Measurements from ENCODE around the gene FANCI. TPM values are rescaled to one million over a fixed set of nuclear protein-coding genes. Genes with fewer than 3 reads are reported as not detected.

The FANCI gene
- total RNA-seq, 3 donors from 2014 or later = 7.6 to 9.9 (median 7.9) TPM

GRCh38 chr15:89321521-89322410 is 78.0 kb downstream of the FANCI start:
- Histone ChIP-seq H3K4me1 (no peaks in the 10 kb centered on the region), H3K9me3 (no peaks in the 10 kb centered on the region), H3K36me3 (peaks cover 26% of the 10 kb centered on the region), H3K4me3 (no peak overlapping the region), H3K27me3 (no peaks in the 10 kb centered on the region), H3K27ac (no peak overlapping the region)
- TF ChIP-seq POLR2A (IDR thresholded peaks at IDR 0.05) = no peak
- no peak for TF ChIP-seq CTCF (IDR thresholded peaks at IDR 0.05)
- TF ChIP-seq POLR2AphosphoS5 (IDR thresholded peaks at IDR 0.05) = no peak
- intact Hi-C loops (cut with DNase I; ENCODE audit: low total_unique reads) = no loop called here
- DNase-seq (ENCODE audit: low spot score in 2 of 2) = no peak

GRCh38 chr15:89322822-89323221 is 79.0 kb downstream of the FANCI start:
- TF ChIP-seq POLR2AphosphoS5 (IDR thresholded peaks at IDR 0.05) (no peak), CTCF (IDR thresholded peaks at IDR 0.05) (no peak), POLR2A (IDR thresholded peaks at IDR 0.05) (no peak)
- no peaks in the 10 kb centered on the region for H3K9me3 ChIP-seq
- intact Hi-C loops (cut with DNase I; ENCODE audit: low total_unique reads) = no loop called here

DNA sequence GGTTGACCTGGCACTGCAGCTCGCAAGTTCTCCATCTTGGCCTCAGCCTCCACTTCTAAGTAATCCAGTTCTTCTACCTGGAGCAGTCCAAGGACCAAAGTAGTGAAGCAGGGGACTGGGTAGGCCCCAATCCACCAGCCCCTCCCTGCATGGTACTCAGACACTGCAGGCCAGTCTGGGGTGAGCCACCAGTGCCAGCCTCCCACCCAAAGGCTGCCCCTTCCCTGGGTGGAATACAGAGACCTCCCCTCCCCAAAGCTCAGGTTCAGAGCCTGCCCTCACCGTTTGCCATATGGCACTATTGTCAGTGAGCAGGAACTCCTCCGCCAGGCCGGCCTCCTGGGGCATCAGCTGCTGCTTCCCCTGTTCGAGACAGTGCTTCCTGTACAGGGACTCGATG is 80.0 kb downstream of the FANCI start:
- intact Hi-C loops (cut with DNase I; ENCODE audit: low total_unique reads) = no loop called here
- no peak for DNase-seq (ENCODE audit: low spot score in 2 of 2)
- no peak overlapping the region for H3K4me3 ChIP-seq
- H3K36me3 ChIP-seq = peaks cover 9% of the 10 kb centered on the region
- H3K27ac ChIP-seq = no peak overlapping the region
- TF ChIP-seq POLR2AphosphoS5 (IDR thresholded peaks at IDR 0.05) (no peak), POLR2A (IDR thresholded peaks at IDR 0.05) (no peak), CTCF (IDR thresholded peaks at IDR 0.05) (no peak)
- H3K27me3 ChIP-seq = no peaks in the 10 kb centered on the region
- no peaks in the 10 kb centered on the region for H3K9me3 ChIP-seq
- no peaks in the 10 kb centered on the region for H3K4me1 ChIP-seq

More at GRCh38 chr15:89322822-89323221, 79.0 kb downstream of the FANCI start:
- Histone ChIP-seq H3K36me3 (peaks cover 18% of the 10 kb centered on the region), H3K4me1 (no peaks in the 10 kb centered on the region), H3K4me3 (no peak overlapping the region), H3K27me3 (no peaks in the 10 kb centered on the region), H3K27ac (no peak overlapping the region)
- DNase-seq (ENCODE audit: low spot score in 2 of 2) = no peak

DNA sequence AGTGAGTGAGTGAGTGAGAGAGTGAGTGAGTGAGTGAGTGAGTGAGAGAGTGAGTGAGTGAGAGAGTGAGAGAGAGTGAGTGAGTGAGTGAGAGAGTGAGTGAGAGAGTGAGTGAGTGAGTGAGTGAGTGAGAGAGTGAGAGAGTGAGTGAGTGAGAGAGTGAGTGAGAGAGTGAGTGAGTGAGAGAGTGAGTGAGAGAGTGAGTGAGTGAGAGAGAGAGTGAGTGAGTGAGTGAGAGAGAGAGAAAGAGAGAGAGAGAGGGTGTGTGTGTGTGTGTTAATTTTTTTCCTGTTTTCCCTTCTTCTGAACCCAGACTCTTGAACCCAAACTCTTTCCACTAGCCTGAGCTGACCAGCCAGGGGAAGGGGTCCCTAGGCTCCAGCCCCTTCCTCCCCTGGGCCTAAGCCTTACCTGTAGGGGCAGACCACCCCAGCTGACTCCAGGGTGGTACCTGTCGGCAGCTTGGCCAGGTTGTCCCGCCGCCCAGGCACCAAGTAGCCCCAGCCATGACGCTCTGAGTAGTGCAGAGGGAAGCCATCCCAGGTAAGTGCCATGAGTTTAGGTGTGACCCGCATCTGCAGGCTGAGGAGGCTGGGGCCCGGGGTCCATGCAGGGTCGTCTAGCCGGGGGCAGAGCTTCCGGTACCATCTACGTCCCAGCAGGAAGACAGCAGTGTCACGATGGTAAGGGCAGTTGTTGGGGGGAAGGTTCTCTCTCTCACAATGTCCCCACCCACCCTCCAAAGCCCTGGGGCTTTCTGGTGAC is 81.4 kb downstream of the FANCI start:
- H3K36me3 ChIP-seq = peaks cover 10% of the 10 kb centered on the region
- H3K4me1 ChIP-seq = no peaks in the 10 kb centered on the region
- TF ChIP-seq CTCF (IDR thresholded peaks at IDR 0.05) (no peak), POLR2AphosphoS5 (IDR thresholded peaks at IDR 0.05) (no peak), POLR2A (IDR thresholded peaks at IDR 0.05) (no peak)
- DNase-seq (ENCODE audit: low spot score in 2 of 2) = no peak
- H3K4me3 ChIP-seq = no peak overlapping the region
- intact Hi-C loops (cut with DNase I; ENCODE audit: low total_unique reads) = no loop called here
- H3K9me3 ChIP-seq = no peaks in the 10 kb centered on the region
- no peak overlapping the region for H3K27ac ChIP-seq
- H3K27me3 ChIP-seq = no peaks in the 10 kb centered on the region

GRCh38 chr15:89326316-89326715 is 82.5 kb downstream of the FANCI start:
- no peak overlapping the region for H3K27ac ChIP-seq
- no peak for DNase-seq (ENCODE audit: low spot score in 2 of 2)
- TF ChIP-seq POLR2AphosphoS5 (IDR thresholded peaks at IDR 0.05) (no peak), CTCF (IDR thresholded peaks at IDR 0.05) (no peak), POLR2A (IDR thresholded peaks at IDR 0.05) (no peak)
- no peaks in the 10 kb centered on the region for H3K27me3 ChIP-seq
- H3K4me3 ChIP-seq = no peak overlapping the region
- H3K9me3 ChIP-seq = no peaks in the 10 kb centered on the region
- intact Hi-C loops (cut with DNase I; ENCODE audit: low total_unique reads) = no loop called here
- no peaks in the 10 kb centered on the region for H3K4me1 ChIP-seq
- peaks cover 8% of the 10 kb centered on the region for H3K36me3 ChIP-seq
